HCT116 (cell line): ENCODE measurements around the gene CCL21. TPM values are rescaled to one million over a fixed set of nuclear protein-coding genes. Genes with fewer than 3 reads are reported as not detected.
A peak's percentile ranks its signal among the peaks of the same experiment; 100 is the strongest.

Experiments used
- ATAC-seq: fragments of 200-7000 bp; cut with Tn5 transposase; 2 replicates; pipeline ENCODE4 v1.9.1; 2020; ENCODE audit warnings: mild to moderate bottlenecking, moderate library complexity
- BruUV-seq: library from RNA; stranded (reverse); fragments of 400-500 nt; replicated peaks from 2 replicates; lab custom pipeline; 2021; lab: Mats Ljungman, UMichigan
- CTCF ChIA-PET: fragments of 300-600 bp; sonication (Branson Sonifier 250); formaldehyde crosslinking; loops from one replicate; lab custom pipeline; 2021; ENCODE audit warnings: antibody characterized with exemption; lab: Charles Lee
- POLR2A ChIA-PET: fragments of 300-600, 350-600 bp; sonication (Branson Sonifier 250); formaldehyde crosslinking; loops from one replicate; lab custom pipeline; 2021; ENCODE audit warnings: antibody characterized with exemption; lab: Charles Lee
- RAD21 ChIA-PET, 2 experiments: fragments of 300-600 bp; sonication (Branson Sonifier 250); formaldehyde crosslinking; loops; one replicate each; lab custom pipeline; 2023; ENCODE audit warnings: low total read pairs in 2 of 2; ENCODE audit not compliant: uncharacterized antibody in 2 of 2, unreplicated experiment in 2 of 2, low non-redundant PET in 1 of 2; lab: Charles Lee
- DNase-seq: peaks from one replicate; pipeline ENCODE4 v3.0.0-alpha.2; 2010; ENCODE audit warnings: low read depth, low spot score
- H2AFZ ChIP-seq: fragments of 200-600 bp; shearing (Covaris generic), sonication (generic); 2 replicates; pipeline ENCODE4 v1.6.1; 2017; ENCODE audit warnings: low read depth, mixed run types, mixed read lengths, antibody characterized with exemption, low read length; ENCODE audit not compliant: poor library complexity, severe bottlenecking
- H3K27ac ChIP-seq: 2 replicates; pipeline ENCODE4 v1.5.1; 2012; ENCODE audit warnings: low read depth, low read length
- H3K27me3 ChIP-seq: fragments of 200-600 bp; sonication (generic); 2 replicates; pipeline ENCODE4 v1.6.1; 2016; ENCODE audit warnings: mixed run types, low read length, mixed read lengths; ENCODE audit not compliant: insufficient read depth
- H3K36me3 ChIP-seq, 2 experiments: fragments of 200-500 bp in 1 of 2; fragments of 200-600 bp in 1 of 2; sonication (Bioruptor generic) in 1 of 2; sonication (generic) in 1 of 2; 2 replicates each; pipeline versions ENCODE4 v1.5.1 to v1.6.1; 2014 to 2016; ENCODE audit warnings: low read length in 2 of 2, inconsistent platforms in 1 of 2, mixed read lengths in 1 of 2, mixed run types in 1 of 2; ENCODE audit not compliant: insufficient read depth in 2 of 2, control insufficient read depth in 1 of 2
- H3K4me1 ChIP-seq, 2 experiments: fragments of 200-600 bp in 1 of 2; sonication (generic) in 1 of 2; 2 replicates each; pipeline versions ENCODE4 v1.5.1 to v1.6.1; 2012 to 2017; ENCODE audit warnings: low read length in 2 of 2, inconsistent platforms in 1 of 2, mild to moderate bottlenecking in 1 of 2, mixed read lengths in 1 of 2, mixed run types in 1 of 2, moderate library complexity in 1 of 2; ENCODE audit not compliant: insufficient read depth in 2 of 2, control insufficient read depth in 1 of 2
- H3K4me2 ChIP-seq: fragments of 200-600 bp; sonication (generic); 2 replicates; pipeline ENCODE4 v1.6.1; 2017; ENCODE audit warnings: mixed run types, low read length, mixed read lengths
- H3K4me3 ChIP-seq, 2 experiments: fragments of 200-600 bp in 1 of 2; sonication (generic) in 1 of 2; replicated peaks in 1 of 2; 2 replicates each; pipeline ENCODE4 v1.5.1; 2011 to 2016; ENCODE audit warnings: low read length in 2 of 2, control low read depth in 1 of 2, low read depth in 1 of 2, mild to moderate bottlenecking in 1 of 2, mixed read lengths in 1 of 2, mixed run types in 1 of 2
- H3K79me2 ChIP-seq: fragments of 200-600 bp; sonication (generic); 2 replicates; pipeline ENCODE4 v1.6.1; 2017; ENCODE audit warnings: mild to moderate bottlenecking, mixed run types, low read length, moderate library complexity, mixed read lengths; ENCODE audit not compliant: insufficient read depth
- H3K9ac ChIP-seq: fragments of 200-600 bp; sonication (generic); 2 replicates; pipeline ENCODE4 v1.6.1; 2016; ENCODE audit warnings: low read length, mixed read lengths
- H3K9me2 ChIP-seq: fragments of 200-600 bp; sonication (generic), shearing (Covaris generic); 2 replicates; pipeline ENCODE4 v1.6.1; 2017; ENCODE audit warnings: mixed run types, mild to moderate bottlenecking, moderate library complexity; ENCODE audit not compliant: insufficient read depth
- H3K9me3 ChIP-seq, 2 experiments: fragments of 200-500 bp in 1 of 2; fragments of 200-600 bp in 1 of 2; sonication (Bioruptor generic) in 1 of 2; sonication (generic) in 1 of 2; 2 replicates each; pipeline ENCODE4 v1.6.1; 2014 to 2017; ENCODE audit warnings: low read length in 2 of 2, mixed read lengths in 2 of 2, inconsistent platforms in 1 of 2, low read depth in 1 of 2, mild to moderate bottlenecking in 1 of 2, mixed run types in 1 of 2, moderate library complexity in 1 of 2; ENCODE audit not compliant: control insufficient read depth in 1 of 2, insufficient read depth in 1 of 2
- H4K20me1 ChIP-seq: fragments of 200-600 bp; sonication (generic), shearing (Covaris generic); 2 replicates; pipeline ENCODE4 v1.6.1; 2017; ENCODE audit warnings: mixed run types, mild to moderate bottlenecking, moderate library complexity; ENCODE audit not compliant: insufficient read depth
- CBX3 ChIP-seq: IDR thresholded peaks from 2 replicates; pipeline ENCODE4 v1.6.1; 2012; ENCODE audit warnings: low read depth
- EGR1 ChIP-seq: IDR thresholded peaks from 2 replicates; pipeline ENCODE4 v1.6.1; 2012; ENCODE audit warnings: low read depth
- ELF1 ChIP-seq: IDR thresholded peaks from 2 replicates; pipeline ENCODE4 v1.6.1; 2012; ENCODE audit warnings: low read depth, borderline replicate concordance
- EZH2 ChIP-seq: fragments of 200-600 bp; sonication (generic); IDR thresholded peaks from 2 replicates; pipeline ENCODE4 v1.6.1; 2017; ENCODE audit warnings: antibody characterized with exemption, mixed run types
- EZH2phosphoT487 ChIP-seq: fragments of 200-600 bp; IDR thresholded peaks from 2 replicates; pipeline ENCODE4 v1.6.1; 2018; ENCODE audit warnings: antibody characterized with exemption, borderline replicate concordance
- FOSL1 ChIP-seq: IDR thresholded peaks from 2 replicates; pipeline ENCODE4 v1.6.1; 2012; ENCODE audit warnings: low read depth
- JUND ChIP-seq: IDR thresholded peaks from 2 replicates; pipeline ENCODE4 v1.6.1; 2012
- SIN3A ChIP-seq: IDR thresholded peaks from 2 replicates; pipeline ENCODE4 v1.6.1; 2012; ENCODE audit warnings: low read depth
- SP1 ChIP-seq: IDR thresholded peaks from 2 replicates; pipeline ENCODE4 v1.6.1; 2012; ENCODE audit warnings: low read depth
- SRF ChIP-seq: IDR thresholded peaks from 2 replicates; pipeline ENCODE4 v1.6.1; 2012; ENCODE audit warnings: low read depth
- YY1 ChIP-seq: IDR thresholded peaks from 2 replicates; pipeline ENCODE4 v1.6.1; 2011; ENCODE audit warnings: low read length, low read depth, moderate library complexity, mild to moderate bottlenecking; ENCODE audit not compliant: insufficient replicate concordance; ENCODE audit errors: extremely low read depth
- ZNF274 ChIP-seq: fragments of 200-500 bp; sonication (Bioruptor generic); IDR thresholded peaks from 2 replicates; pipeline ENCODE4 v1.6.1; 2014; ENCODE audit warnings: mild to moderate bottlenecking, low read depth, low read length, inconsistent platforms
- intact Hi-C: fragments of 100-400 bp; cut with micrococcal nuclease; formaldehyde crosslinking; loops from 2 replicates; pipeline ENCODE4 v1.10.0; 2022
- total RNA-seq: library from RNA; stranded (reverse); gene quantifications from one replicate; pipeline ENCODE4 v1.2.1, GENCODE V29; 2021; ENCODE audit not compliant: unreplicated experiment
- TF ChIP-seq, protein P1 (sequence below): IDR thresholded peaks from 2 replicates; pipeline ENCODE4 v1.6.1; 2012; ENCODE audit warnings: low read depth
- TF ChIP-seq, protein P2 (sequence below): IDR thresholded peaks from 2 replicates; pipeline ENCODE4 v1.6.1; 2011; ENCODE audit warnings: mild to moderate bottlenecking, low read length, moderate library complexity; ENCODE audit not compliant: insufficient replicate concordance; ENCODE audit errors: extremely low read depth

The CCL21 gene
- total RNA-seq, 1 experiment from 2014 or later = 0.74 TPM

DNA sequence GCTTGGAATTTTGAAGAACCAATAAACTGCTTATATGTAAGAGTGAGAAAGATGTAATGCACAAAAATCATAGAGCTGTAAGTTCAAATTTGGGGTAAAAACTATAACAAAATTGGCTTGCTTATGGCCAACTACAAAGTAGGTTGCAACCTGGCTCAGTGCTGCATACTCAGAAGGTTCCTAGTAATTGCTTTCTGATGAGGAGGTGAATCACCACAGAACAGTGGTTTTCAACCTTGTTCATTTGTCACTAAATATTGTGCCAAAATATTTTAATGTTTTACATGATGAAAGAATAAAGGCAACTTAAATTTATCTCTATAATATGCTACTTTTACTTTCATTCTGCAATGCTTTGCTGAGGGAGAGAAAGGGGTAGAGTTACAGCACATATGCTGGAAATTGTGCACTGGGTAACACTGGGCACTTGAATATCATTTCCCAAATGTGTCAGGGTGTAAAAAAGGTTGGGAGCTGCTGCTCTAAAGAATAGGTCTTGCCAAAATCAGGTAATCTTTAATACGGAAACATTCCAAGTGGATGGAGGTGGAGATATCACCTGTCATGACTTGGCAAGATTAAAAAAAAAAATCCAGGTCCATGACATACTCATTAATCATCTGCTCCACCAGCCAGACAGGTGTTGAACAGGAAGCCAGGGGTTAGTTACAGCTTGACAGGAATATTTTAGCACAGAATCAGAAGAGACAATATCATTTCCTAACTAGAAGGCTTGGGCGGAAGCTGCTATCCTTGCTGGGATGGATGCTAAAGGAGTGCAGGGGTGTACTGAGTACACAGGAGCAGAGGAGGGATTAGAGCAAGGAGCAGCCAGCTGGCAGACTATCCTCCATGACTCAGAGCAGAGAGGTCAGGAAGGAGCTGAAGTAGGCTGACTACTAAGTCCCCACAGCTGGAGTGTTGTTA, 34.6 kb upstream of the CCL21 start:
- intact Hi-C loops = no loop called here
- peak; percentile 91 for ATAC-seq

More for the DNA sequence above, 34.6 kb upstream of the CCL21 start:
- Histone ChIP-seq H2AFZ (peak overlapping the region; percentile 28), H3K27ac (no peak overlapping the region), H3K9me2 (no peaks in the 10 kb centered on the region), H4K20me1 (no peaks in the 10 kb centered on the region), H3K4me2 (peak overlapping the region; percentile 54), H3K9me3 (no peaks in the 10 kb centered on the region), H3K9ac (no peak overlapping the region), H3K4me1 (peaks cover 12 to 19% of the 10 kb centered on the region in 2 experiments), H3K4me3 (0 out of 4 replicates have a peak overlapping the region, but pooled peaks of 1 of the 2 experiments have one; percentile 11), H3K36me3 (no peaks in the 10 kb centered on the region), H3K27me3 (no peaks in the 10 kb centered on the region), H3K79me2 (no peaks in the 10 kb centered on the region)
- TF ChIP-seq EZH2phosphoT487 = no peak
- TF ChIP-seq, protein P1, sequence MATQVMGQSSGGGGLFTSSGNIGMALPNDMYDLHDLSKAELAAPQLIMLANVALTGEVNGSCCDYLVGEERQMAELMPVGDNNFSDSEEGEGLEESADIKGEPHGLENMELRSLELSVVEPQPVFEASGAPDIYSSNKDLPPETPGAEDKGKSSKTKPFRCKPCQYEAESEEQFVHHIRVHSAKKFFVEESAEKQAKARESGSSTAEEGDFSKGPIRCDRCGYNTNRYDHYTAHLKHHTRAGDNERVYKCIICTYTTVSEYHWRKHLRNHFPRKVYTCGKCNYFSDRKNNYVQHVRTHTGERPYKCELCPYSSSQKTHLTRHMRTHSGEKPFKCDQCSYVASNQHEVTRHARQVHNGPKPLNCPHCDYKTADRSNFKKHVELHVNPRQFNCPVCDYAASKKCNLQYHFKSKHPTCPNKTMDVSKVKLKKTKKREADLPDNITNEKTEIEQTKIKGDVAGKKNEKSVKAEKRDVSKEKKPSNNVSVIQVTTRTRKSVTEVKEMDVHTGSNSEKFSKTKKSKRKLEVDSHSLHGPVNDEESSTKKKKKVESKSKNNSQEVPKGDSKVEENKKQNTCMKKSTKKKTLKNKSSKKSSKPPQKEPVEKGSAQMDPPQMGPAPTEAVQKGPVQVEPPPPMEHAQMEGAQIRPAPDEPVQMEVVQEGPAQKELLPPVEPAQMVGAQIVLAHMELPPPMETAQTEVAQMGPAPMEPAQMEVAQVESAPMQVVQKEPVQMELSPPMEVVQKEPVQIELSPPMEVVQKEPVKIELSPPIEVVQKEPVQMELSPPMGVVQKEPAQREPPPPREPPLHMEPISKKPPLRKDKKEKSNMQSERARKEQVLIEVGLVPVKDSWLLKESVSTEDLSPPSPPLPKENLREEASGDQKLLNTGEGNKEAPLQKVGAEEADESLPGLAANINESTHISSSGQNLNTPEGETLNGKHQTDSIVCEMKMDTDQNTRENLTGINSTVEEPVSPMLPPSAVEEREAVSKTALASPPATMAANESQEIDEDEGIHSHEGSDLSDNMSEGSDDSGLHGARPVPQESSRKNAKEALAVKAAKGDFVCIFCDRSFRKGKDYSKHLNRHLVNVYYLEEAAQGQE = no peak
- no peak for TF ChIP-seq ZNF274
- TF ChIP-seq EGR1 = no peak
- TF ChIP-seq ELF1 = no peak
- TF ChIP-seq SP1 = peak; percentile 38; the same call in 1 of the 2 replicates
- peak; percentile 79 for TF ChIP-seq FOSL1
- TF ChIP-seq, protein P2, sequence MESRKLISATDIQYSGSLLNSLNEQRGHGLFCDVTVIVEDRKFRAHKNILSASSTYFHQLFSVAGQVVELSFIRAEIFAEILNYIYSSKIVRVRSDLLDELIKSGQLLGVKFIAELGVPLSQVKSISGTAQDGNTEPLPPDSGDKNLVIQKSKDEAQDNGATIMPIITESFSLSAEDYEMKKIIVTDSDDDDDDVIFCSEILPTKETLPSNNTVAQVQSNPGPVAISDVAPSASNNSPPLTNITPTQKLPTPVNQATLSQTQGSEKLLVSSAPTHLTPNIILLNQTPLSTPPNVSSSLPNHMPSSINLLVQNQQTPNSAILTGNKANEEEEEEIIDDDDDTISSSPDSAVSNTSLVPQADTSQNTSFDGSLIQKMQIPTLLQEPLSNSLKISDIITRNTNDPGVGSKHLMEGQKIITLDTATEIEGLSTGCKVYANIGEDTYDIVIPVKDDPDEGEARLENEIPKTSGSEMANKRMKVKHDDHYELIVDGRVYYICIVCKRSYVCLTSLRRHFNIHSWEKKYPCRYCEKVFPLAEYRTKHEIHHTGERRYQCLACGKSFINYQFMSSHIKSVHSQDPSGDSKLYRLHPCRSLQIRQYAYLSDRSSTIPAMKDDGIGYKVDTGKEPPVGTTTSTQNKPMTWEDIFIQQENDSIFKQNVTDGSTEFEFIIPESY = no peak
- TF ChIP-seq YY1 = no peak
- peak; percentile 50 for TF ChIP-seq JUND
- no peak; the same call in 1 of the 2 replicates for TF ChIP-seq SIN3A
- 0 out of 2 replicates have a peak, but pooled peaks have one; percentile 13 for TF ChIP-seq SRF
- TF ChIP-seq EZH2 = no peak
- TF ChIP-seq CBX3 = no peak; the same call in 1 of the 2 replicates
- BruUV-seq = no TSS peak
- RAD21 ChIA-PET = interaction anchor here (0.6 to 1.0 kb wide), 3 partner anchors 16 to 155 kb away, joined by 3 to 5 read pairs (median 3); no protein-coding TSS in a partner anchor
- POLR2A ChIA-PET = interaction anchor here (1.8 kb wide), 1 partner anchor 16 kb away, joined by 4 read pairs; no protein-coding TSS in a partner anchor
- peak; percentile 35 for DNase-seq
- CTCF ChIA-PET = interaction anchor here (1.0 to 2.5 kb wide), 5 partner anchors 10 to 185 kb away, joined by 3 to 16 read pairs (median 4); no protein-coding TSS in a partner anchor
